OCI-LY7 (cell line): ENCODE results near the gene NOL4L. TPM values are rescaled to one million over a fixed set of nuclear protein-coding genes. Genes with fewer than 3 reads are reported as not detected.

Source experiments
- BruUV-seq: library from RNA; stranded (reverse); fragments of 400-500 nt; replicated peaks from 2 replicates; lab custom pipeline; 2021; lab: Mats Ljungman, UMichigan
- CTCF ChIA-PET: fragments of 300-600 bp; sonication (Branson Sonifier 250); formaldehyde crosslinking; loops from one replicate; lab custom pipeline; 2022; ENCODE audit warnings: antibody characterized with exemption; ENCODE audit not compliant: unreplicated experiment; lab: Charles Lee
- POLR2A ChIA-PET: fragments of 300-600 bp; sonication (Branson Sonifier 250); formaldehyde crosslinking; loops from one replicate; lab custom pipeline; 2022; ENCODE audit warnings: antibody characterized with exemption; lab: Charles Lee
- DNase-seq: peaks from one replicate; pipeline ENCODE4 v3.0.0-alpha.2; 2015; ENCODE audit warnings: low spot score
- H2AFZ ChIP-seq: fragments of 200-600 bp; sonication (generic), shearing (Covaris generic); 2 replicates; pipeline ENCODE4 v1.6.1; 2014; ENCODE audit warnings: mild to moderate bottlenecking, antibody characterized with exemption, low read length, moderate library complexity
- H3K27ac ChIP-seq: fragments of 200-600 bp; sonication (generic); 2 replicates; pipeline ENCODE4 v1.5.1; 2014; ENCODE audit warnings: mixed run types, low read depth, mild to moderate bottlenecking, moderate library complexity, low read length, inconsistent platforms; ENCODE audit not compliant: poor library complexity, severe bottlenecking
- H3K36me3 ChIP-seq: fragments of 200-600 bp; sonication (generic); 2 replicates; pipeline ENCODE4 v1.6.1; 2014; ENCODE audit warnings: mild to moderate bottlenecking, antibody characterized with exemption, low read length, moderate library complexity, mixed read lengths; ENCODE audit not compliant: insufficient read depth
- H3K4me1 ChIP-seq: fragments of 200-600 bp; sonication (generic); 2 replicates; pipeline ENCODE4 v1.5.1; 2014; ENCODE audit warnings: mild to moderate bottlenecking, low read length; ENCODE audit not compliant: insufficient read depth, poor library complexity, severe bottlenecking
- H3K4me2 ChIP-seq: fragments of 200-600 bp; sonication (generic); 2 replicates; pipeline ENCODE4 v1.6.1; 2014; ENCODE audit warnings: mild to moderate bottlenecking, low read length
- H3K4me3 ChIP-seq: fragments of 200-600 bp; sonication (generic); 2 replicates; pipeline ENCODE4 v1.5.1; 2014; ENCODE audit warnings: mild to moderate bottlenecking, low read depth, low read length; ENCODE audit not compliant: poor library complexity, severe bottlenecking
- H3K79me2 ChIP-seq: fragments of 200-600 bp; sonication (generic); 2 replicates; pipeline ENCODE4 v1.6.1; 2016; ENCODE audit warnings: low read depth, mild to moderate bottlenecking, low read length, moderate library complexity, mixed read lengths; ENCODE audit not compliant: insufficient read depth
- H3K9me2 ChIP-seq: fragments of 200-600 bp; sonication (generic); 2 replicates; pipeline ENCODE4 v1.6.1; 2016; ENCODE audit warnings: mild to moderate bottlenecking, low read length, mixed read lengths; ENCODE audit not compliant: insufficient read depth
- H3K9me3 ChIP-seq: fragments of 200-600 bp; sonication (generic); 2 replicates; pipeline ENCODE4 v1.6.1; 2014; ENCODE audit warnings: mild to moderate bottlenecking, mixed run types, low read length, mixed read lengths
- H4K20me1 ChIP-seq: fragments of 200-600 bp; sonication (generic); 2 replicates; pipeline ENCODE4 v1.6.1; 2014; ENCODE audit warnings: mild to moderate bottlenecking, antibody characterized with exemption, low read length, moderate library complexity, mixed read lengths; ENCODE audit not compliant: insufficient read depth
- CTCF ChIP-seq: fragments of 200-600 bp; sonication (generic); conservative IDR thresholded peaks from 2 replicates; pipeline ENCODE4 v1.5.1; 2014; ENCODE audit warnings: mild to moderate bottlenecking, antibody characterized with exemption, low read length, moderate library complexity, mixed read lengths
- EZH2phosphoT487 ChIP-seq: fragments of 200-600 bp; sonication (generic); IDR thresholded peaks from 2 replicates; pipeline ENCODE4 v1.6.1; 2018; ENCODE audit warnings: low read depth, borderline replicate concordance, mild to moderate bottlenecking, mixed run types, antibody characterized with exemption, low read length, moderate library complexity, mixed read lengths
- intact Hi-C: fragments of 100-400 bp; cut with micrococcal nuclease; formaldehyde crosslinking; loops from one replicate; pipeline ENCODE4 v1.10.0; 2022; ENCODE audit not compliant: unreplicated experiment
- total RNA-seq, 2 experiments: library from RNA; depleted of rRNA in 1 of 2; stranded (reverse); fragments of >200 nt in 1 of 2; shearing (Covaris generic) in 1 of 2; gene quantifications; 2 replicates each; pipeline ENCODE4 v1.2.3, GENCODE V29; 2014 to 2022

The NOL4L gene
- total RNA-seq, 2 experiments from 2014 or later: 3.9 to 4.2 TPM

GRCh38 chr20:32465092-32465900, 119.8 kb downstream of the NOL4L start:
- intact Hi-C loops: no loop called here
- no peaks in the 10 kb centered on the region for H3K9me3 ChIP-seq
- no peak overlapping the region for H2AFZ ChIP-seq
- H3K36me3 ChIP-seq: no peaks in the 10 kb centered on the region
- H4K20me1 ChIP-seq: no peaks in the 10 kb centered on the region
- no peaks in the 10 kb centered on the region for H3K4me1 ChIP-seq
- H3K9me2 ChIP-seq: no peaks in the 10 kb centered on the region
- POLR2A ChIA-PET: no interaction called here
- TF ChIP-seq CTCF (no peak), EZH2phosphoT487 (no peak)
- no peak overlapping the region for H3K27ac ChIP-seq
- H3K4me3 ChIP-seq: no peak overlapping the region
- DNase-seq: no peak
- no TSS peak for BruUV-seq
- no peak overlapping the region for H3K4me2 ChIP-seq
- CTCF ChIA-PET: no interaction called here
- no peaks in the 10 kb centered on the region for H3K79me2 ChIP-seq

DNA sequence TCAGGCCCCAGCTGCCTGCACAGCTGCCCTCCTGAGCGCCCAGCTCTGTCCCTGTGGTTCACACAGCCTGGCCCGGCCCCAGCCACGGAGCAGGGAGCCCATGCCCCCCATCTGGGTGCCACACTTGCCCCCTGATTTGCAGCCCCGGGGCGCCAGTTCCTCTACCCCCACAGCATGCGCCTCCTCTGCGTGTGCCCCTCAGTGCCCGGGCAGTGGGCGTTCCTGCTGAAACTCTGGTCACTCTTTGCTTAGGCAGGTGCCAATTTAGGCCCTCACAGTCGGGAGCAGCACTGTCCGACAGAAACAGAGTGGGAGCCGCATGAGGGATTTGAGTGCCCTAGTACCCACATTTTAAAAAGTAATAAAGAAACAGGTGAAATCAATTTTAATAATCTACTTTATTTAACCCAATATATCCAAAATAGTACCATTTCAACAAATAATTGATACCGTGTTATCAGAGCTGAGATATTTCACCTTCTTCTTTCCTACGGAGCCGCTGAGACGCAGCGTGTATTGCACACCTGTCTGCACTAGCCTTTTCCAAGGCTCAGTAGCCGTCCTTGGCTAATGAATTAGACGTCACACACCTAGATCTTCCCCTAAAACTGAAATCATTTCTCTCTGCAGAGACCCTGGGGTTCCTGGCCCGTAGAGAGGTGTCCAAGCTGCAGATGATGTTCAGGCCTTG, 120.6 kb downstream of the NOL4L start:
- POLR2A ChIA-PET: no interaction called here
- CTCF ChIA-PET: no interaction called here
- no peaks in the 10 kb centered on the region for H4K20me1 ChIP-seq
- H3K9me2 ChIP-seq: no peaks in the 10 kb centered on the region
- no peak overlapping the region for H3K4me2 ChIP-seq
- no peak overlapping the region for H2AFZ ChIP-seq
- DNase-seq: no peak
- no peaks in the 10 kb centered on the region for H3K79me2 ChIP-seq
- TF ChIP-seq EZH2phosphoT487: no peak
- no peaks in the 10 kb centered on the region for H3K9me3 ChIP-seq
- H3K4me3 ChIP-seq: no peak overlapping the region
- no TSS peak for BruUV-seq
- intact Hi-C loops: no loop called here
- H3K36me3 ChIP-seq: no peaks in the 10 kb centered on the region
- no peaks in the 10 kb centered on the region for H3K4me1 ChIP-seq
- no peak overlapping the region for H3K27ac ChIP-seq

- Histone ChIP-seq H3K4me3 (no peak overlapping the region), H3K4me1 (no peaks in the 10 kb centered on the region), H3K4me2 (no peak overlapping the region), H3K36me3 (no peaks in the 10 kb centered on the region), H3K27ac (no peak overlapping the region), H3K79me2 (no peaks in the 10 kb centered on the region), H3K9me3 (no peaks in the 10 kb centered on the region), H4K20me1 (no peaks in the 10 kb centered on the region), H3K9me2 (no peaks in the 10 kb centered on the region), H2AFZ (no peak overlapping the region)
- no TSS peak for BruUV-seq
- POLR2A ChIA-PET: no interaction called here
- DNase-seq: no peak
- CTCF ChIA-PET: no interaction called here
- TF ChIP-seq EZH2phosphoT487: no peak
- no peak for TF ChIP-seq CTCF
- intact Hi-C loops: no loop called here
Measured at GRCh38 chr20:32463642-32464400, 121.3 kb downstream of the NOL4L start.
